Ectodermal cell (in vitro differentiated cells): Measurements from ENCODE around the gene PTPRQ.
"Not testable (repeated sequence)": the region's sequence is repeated elsewhere in the genome, so short reads cannot be mapped to it uniquely, and the experiment has no call there.

Source experiments
- H3K27ac ChIP-seq: 2 replicates; pipeline ENCODE4 v1.7.0; 2013; ENCODE audit warnings: mild to moderate bottlenecking, low read depth, low read length; ENCODE audit not compliant: insufficient read depth, poor library complexity, severe bottlenecking
- H3K27me3 ChIP-seq: 2 replicates; pipeline ENCODE4 v1.7.0; 2013; ENCODE audit warnings: mild to moderate bottlenecking, low read length; ENCODE audit not compliant: insufficient read depth, control insufficient read depth, poor library complexity, severe bottlenecking
- H3K36me3 ChIP-seq: one replicate; pipeline ENCODE4 v1.7.0; 2013; ENCODE audit warnings: low read length; ENCODE audit not compliant: control insufficient read depth, insufficient read depth
- H3K4me1 ChIP-seq: one replicate; pipeline ENCODE4 v1.7.0; 2013; ENCODE audit warnings: low read length; ENCODE audit not compliant: control insufficient read depth, insufficient read depth
- H3K4me3 ChIP-seq: 2 replicates; pipeline ENCODE4 v1.7.0; 2013; ENCODE audit warnings: low read depth, low read length, control low read depth; ENCODE audit not compliant: insufficient read depth
- H3K9me3 ChIP-seq: 2 replicates; pipeline ENCODE4 v1.7.0; 2013; ENCODE audit warnings: mild to moderate bottlenecking, low read length, moderate library complexity; ENCODE audit not compliant: control insufficient read depth
- WGBS, 2 experiments: methylation state at CpG; one replicate each; pipeline ENCODE4 v1.1.7; 2013; ENCODE audit warnings: missing lambda C conversion rate in 2 of 2; 5-methylcytosine and 5-hydroxymethylcytosine counted together

The PTPRQ gene

GRCh38 chr12:80419644-80420043 lies 24.4 kb upstream of the PTPRQ start:
- no peak overlapping the region for H3K4me3 ChIP-seq
- H3K9me3 ChIP-seq: no peaks in the 10 kb centered on the region

GRCh38 chr12:80420075-80420474 lies 24.0 kb upstream of the PTPRQ start:
- Histone ChIP-seq H3K27me3 (no peaks in the 10 kb centered on the region), H3K9me3 (no peaks in the 10 kb centered on the region), H3K27ac (no peak overlapping the region), H3K4me1 (no peaks in the 10 kb centered on the region), H3K36me3 (no peaks in the 10 kb centered on the region), H3K4me3 (no peak overlapping the region)

More at GRCh38 chr12:80419644-80420043, 24.4 kb upstream of the PTPRQ start:
- H3K4me1 ChIP-seq: no peaks in the 10 kb centered on the region
- H3K27me3 ChIP-seq: no peaks in the 10 kb centered on the region
- no peaks in the 10 kb centered on the region for H3K36me3 ChIP-seq
- no peak overlapping the region for H3K27ac ChIP-seq

GRCh38 chr12:80422550-80422949 lies 21.5 kb upstream of the PTPRQ start:
- H3K36me3 ChIP-seq: no peaks in the 10 kb centered on the region
- 0 to 27% methylated on average over 1 to 2 of the region's 2 CpGs for WGBS, 2 experiments
- no peaks in the 10 kb centered on the region for H3K4me1 ChIP-seq
- H3K27me3 ChIP-seq: no peaks in the 10 kb centered on the region
- H3K4me3 ChIP-seq: no peak overlapping the region
- H3K27ac ChIP-seq: no peak overlapping the region
- no peaks in the 10 kb centered on the region for H3K9me3 ChIP-seq

- Histone ChIP-seq H3K27ac (no peak overlapping the region), H3K4me1 (no peaks in the 10 kb centered on the region), H3K27me3 (no peaks in the 10 kb centered on the region), H3K36me3 (no peaks in the 10 kb centered on the region), H3K4me3 (no peak overlapping the region), H3K9me3 (no peaks in the 10 kb centered on the region)
- 88 to 89% methylated on average over 2 of the region's 2 CpGs for WGBS, 2 experiments
Observed at GRCh38 chr12:80432061-80432460, 12.0 kb upstream of the PTPRQ start.

GRCh38 chr12:80441921-80442320 lies 2.1 kb upstream of the PTPRQ start:
- H3K27me3 ChIP-seq: no peaks in the 10 kb centered on the region
- no peaks in the 10 kb centered on the region for H3K36me3 ChIP-seq
- no peaks in the 10 kb centered on the region for H3K4me1 ChIP-seq

GRCh38 chr12:80442426-80443222 lies 1.4 kb upstream of the PTPRQ start:
- H3K4me3 ChIP-seq: no peak overlapping the region
- H3K27me3 ChIP-seq: no peaks in the 10 kb centered on the region
- no peaks in the 10 kb centered on the region for H3K36me3 ChIP-seq
- no peaks in the 10 kb centered on the region for H3K9me3 ChIP-seq
- WGBS, 2 experiments: 93 to 95% methylated on average over 6 to 7 of the region's 7 CpGs
- no peak overlapping the region for H3K27ac ChIP-seq
- H3K4me1 ChIP-seq: no peaks in the 10 kb centered on the region

More at GRCh38 chr12:80441921-80442320, 2.1 kb upstream of the PTPRQ start:
- Histone ChIP-seq H3K4me3 (no peak overlapping the region), H3K27ac (no peak overlapping the region), H3K9me3 (no peaks in the 10 kb centered on the region)

- no peaks in the 10 kb centered on the region for H3K27me3 ChIP-seq
- 93% methylated on average over 3 of the region's 5 CpGs; no CpG with 5 or more reads in 1 of the 2 experiments for WGBS, 2 experiments
- no peaks in the 10 kb centered on the region for H3K4me1 ChIP-seq
- no peaks in the 10 kb centered on the region for H3K9me3 ChIP-seq
- H3K36me3 ChIP-seq: no peaks in the 10 kb centered on the region
- no peak overlapping the region for H3K27ac ChIP-seq
- H3K4me3 ChIP-seq: no peak overlapping the region
Observed at GRCh38 chr12:80445083-80445793, 1.2 kb downstream of the PTPRQ start.

- H3K9me3 ChIP-seq: no peaks in the 10 kb centered on the region
- H3K36me3 ChIP-seq: no peaks in the 10 kb centered on the region
- H3K27ac ChIP-seq: no peak overlapping the region
- no peaks in the 10 kb centered on the region for H3K4me1 ChIP-seq
- 100% methylated on average over 1 of the region's 1 CpG; no CpG with 5 or more reads in 1 of the 2 experiments for WGBS, 2 experiments
- no peak overlapping the region for H3K4me3 ChIP-seq
- H3K27me3 ChIP-seq: no peaks in the 10 kb centered on the region
Observed at GRCh38 chr12:80456513-80456912, 12.5 kb downstream of the PTPRQ start.

GRCh38 chr12:80460972-80461371 lies 16.9 kb downstream of the PTPRQ start:
- Histone ChIP-seq H3K4me3 (no peak overlapping the region), H3K27ac (no peak overlapping the region), H3K27me3 (no peaks in the 10 kb centered on the region), H3K36me3 (no peaks in the 10 kb centered on the region), H3K4me1 (no peaks in the 10 kb centered on the region), H3K9me3 (no peaks in the 10 kb centered on the region)
- 86 to 92% methylated on average over 3 of the region's 4 CpGs for WGBS, 2 experiments

- H3K36me3 ChIP-seq, H3K9me3 ChIP-seq, H3K27ac ChIP-seq, H3K4me1 ChIP-seq, H3K4me3 ChIP-seq, H3K27me3 ChIP-seq: not testable (repeated sequence)
- 84 to 86% methylated on average over 16 of the region's 18 CpGs for WGBS, 2 experiments
Observed at GRCh38 chr12:80461851-80462250, 17.8 kb downstream of the PTPRQ start.
